NCI-H774 (cell line): ENCODE measurements around the gene PGPEP1.
"Not testable (repeated sequence)": the region's sequence is repeated elsewhere in the genome, so short reads cannot be mapped to it uniquely, and the experiment has no call there.

Experiments used
- DNase-seq: peaks from one replicate; lab custom pipeline; 2025; lab: John Stamatoyannopoulos, UW

The PGPEP1 gene

DNA sequence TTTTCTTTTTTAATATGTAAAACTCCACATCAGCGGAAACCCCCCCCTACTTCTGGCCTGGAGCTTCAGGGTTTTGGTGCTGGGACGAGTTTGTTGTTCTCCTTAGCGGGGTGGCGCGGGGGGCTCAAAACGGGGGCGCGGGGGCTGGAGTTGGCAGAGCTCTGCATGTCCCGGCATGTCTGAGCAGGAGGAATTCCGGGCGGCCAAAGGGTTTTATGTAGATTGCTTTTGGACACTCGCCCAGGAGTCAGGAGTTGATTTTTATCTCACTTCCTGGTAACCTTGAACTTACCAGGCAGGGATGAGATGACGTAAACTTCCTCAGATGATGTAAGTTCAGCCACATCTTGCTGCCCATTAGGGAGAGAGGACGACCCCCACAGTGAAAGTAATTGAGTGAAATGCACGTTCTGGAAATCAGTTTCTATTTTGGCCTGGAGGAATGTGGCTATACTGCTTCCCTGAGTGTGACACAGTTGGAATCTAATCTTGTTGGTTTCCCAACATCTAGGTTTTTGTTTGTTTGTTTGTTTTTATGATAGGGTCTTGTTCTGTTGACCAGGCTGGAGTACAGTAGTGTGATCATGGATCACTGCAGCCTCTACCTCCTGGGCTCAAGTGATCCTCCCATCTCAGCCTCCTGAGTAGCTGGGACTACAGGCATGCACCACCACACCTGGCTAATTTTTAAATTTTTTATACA is 24.6 kb downstream of the PGPEP1 start:
- peak; percentile 67 for DNase-seq

DNA sequence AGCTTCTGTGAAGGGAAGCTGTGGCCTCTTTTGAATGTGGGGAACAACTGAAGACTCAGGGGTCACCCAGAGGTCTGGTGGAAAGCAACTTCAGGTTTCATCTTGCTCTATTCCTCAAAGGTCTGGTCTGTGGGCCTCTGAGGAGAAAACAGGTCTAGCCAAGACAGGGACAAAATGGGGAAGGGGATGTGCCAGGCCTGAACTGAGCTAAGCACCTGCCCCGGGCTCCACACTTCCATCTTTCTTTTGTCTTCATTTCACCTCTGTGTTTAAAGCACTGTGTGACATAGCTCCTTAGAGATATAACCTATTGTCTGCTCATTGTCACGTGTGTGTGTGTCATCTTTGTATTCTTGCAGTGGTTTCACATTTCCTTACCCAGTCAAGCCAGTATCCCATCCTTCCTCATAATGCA is 25.6 kb downstream of the PGPEP1 start:
- DNase-seq, result no peak

DNA sequence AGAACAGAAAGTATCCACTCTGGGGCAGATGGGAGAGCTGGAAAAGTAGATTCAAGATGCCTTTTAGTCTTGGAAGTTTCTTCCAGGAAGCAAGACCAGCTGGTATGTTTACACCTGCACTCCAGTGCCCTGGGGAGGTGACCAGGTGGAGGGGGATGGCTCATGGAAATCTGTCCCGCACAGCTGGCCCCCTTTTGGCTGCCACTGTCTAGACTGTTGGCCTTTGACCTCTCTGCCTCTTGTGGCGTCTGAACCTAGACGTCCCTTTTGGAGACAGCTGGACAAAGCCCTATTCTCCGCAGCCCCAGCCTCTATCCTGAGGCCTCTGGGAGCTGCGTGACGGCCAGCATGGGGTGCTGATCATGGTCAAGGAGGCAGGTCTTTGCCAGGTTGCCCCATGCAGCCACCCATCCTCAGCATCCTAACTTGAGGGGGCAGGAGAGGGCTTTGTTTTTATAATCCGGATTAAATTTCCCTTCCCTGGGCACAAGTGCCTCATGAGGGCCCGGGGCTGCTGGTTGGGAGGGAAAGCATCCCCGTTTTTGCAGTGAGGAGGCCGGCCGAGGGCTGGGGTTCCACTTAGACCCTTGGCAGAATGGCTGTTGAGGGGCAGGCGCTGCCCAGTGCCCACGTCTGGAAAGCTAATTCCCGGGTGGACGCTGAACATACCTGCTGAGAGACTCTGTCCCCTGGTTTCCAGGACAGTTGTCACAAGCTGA is 28.3 kb downstream of the PGPEP1 start:
- no peak for DNase-seq

- DNase-seq, result no peak
Measured at GRCh38 chr19:18373407-18373891, 33.1 kb downstream of the PGPEP1 start.

- DNase-seq, result peak; percentile 19
Measured at GRCh38 chr19:18373892-18374629, 33.7 kb downstream of the PGPEP1 start.

- DNase-seq, result peak; percentile 82
Measured at GRCh38 chr19:18377026-18377425, 36.6 kb downstream of the PGPEP1 start.

DNA sequence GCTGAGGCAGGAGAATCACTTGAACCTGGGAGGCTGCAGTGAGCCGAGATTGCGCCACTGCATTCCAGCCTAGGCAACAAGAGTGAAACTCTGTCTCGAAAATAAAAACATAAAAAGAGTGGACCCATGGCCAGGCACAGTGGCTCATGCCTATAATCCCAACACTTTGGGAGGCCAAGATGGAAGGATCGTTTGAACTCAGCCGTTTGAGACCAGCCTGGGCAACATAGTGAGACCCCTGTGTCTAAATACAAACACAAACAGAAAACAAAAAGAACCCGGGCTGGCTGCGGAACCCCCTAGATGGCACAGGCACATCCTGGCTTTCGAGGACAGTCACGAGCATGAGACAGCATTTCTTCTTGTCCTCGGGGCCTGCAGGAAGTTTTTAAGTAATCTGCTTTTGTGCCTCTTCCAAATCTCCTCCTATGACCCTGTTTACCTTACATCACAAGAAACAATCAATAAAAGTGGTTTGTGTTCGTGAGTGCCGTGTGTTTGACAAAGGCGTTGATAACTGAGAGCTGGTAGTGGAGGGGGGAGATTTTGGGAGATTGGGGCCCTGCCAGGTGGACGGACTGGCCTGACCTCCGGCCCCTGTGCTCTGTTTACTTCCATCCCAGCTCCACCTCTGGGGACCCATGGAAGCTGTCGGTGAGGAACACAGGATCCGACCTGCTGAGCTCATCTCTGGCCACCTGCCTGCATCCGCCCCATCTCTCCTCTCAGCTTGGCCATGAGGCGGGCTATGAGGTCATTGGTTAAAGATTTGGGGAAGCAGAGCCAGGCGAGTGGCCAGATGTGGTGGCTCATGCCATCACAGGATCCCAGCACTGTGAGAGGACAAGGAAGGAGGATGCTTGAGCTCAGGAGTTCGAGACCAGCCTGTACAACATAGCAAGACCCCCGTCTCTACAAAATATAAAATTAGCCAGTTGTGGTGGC is 39.7 kb downstream of the PGPEP1 start:
- peak; percentile 75 for DNase-seq

GRCh38 chr19:18380843-18381242 is 40.4 kb downstream of the PGPEP1 start:
- DNase-seq, result no peak

DNA sequence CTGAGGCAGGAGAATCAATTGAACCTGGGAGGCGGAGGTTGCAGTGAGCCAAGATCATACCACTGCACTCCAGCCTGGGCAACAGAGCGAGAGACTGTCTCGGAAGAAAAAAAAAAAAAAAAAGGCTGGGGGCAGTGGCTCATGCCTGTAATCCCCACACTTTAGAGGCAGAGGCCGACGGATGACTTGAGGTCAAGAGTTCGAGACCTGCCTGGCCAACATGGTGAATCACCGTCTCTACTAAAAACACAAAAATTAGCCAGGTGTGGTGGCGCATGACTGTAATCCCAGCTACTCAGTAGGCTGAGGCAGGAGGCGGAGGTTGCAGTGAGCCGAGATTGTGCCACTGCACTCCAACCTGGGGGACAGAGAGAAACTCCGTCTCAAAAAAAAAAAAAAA is 43.2 kb downstream of the PGPEP1 start:
- DNase-seq, result not testable (repeated sequence)

DNA sequence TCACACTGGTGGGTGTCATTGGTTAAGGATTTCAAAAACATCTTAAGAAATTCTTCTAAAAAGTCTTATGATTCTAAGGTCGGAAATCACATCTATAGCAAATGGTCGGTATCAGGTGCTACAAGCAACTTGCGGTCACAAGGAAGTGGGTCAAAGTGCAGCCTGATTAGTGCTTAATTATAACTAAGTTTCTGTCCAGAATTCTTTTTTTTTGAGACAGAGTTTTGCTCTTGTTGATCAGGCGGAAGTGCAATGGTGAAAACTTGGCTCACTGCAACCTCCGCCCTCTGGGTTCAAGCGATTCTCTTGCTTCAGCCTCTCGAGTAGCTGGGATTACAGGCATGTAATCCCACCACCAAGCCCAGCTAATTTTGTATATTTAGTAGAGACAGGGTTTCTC is 44.4 kb downstream of the PGPEP1 start:
- DNase-seq, result no peak

DNA sequence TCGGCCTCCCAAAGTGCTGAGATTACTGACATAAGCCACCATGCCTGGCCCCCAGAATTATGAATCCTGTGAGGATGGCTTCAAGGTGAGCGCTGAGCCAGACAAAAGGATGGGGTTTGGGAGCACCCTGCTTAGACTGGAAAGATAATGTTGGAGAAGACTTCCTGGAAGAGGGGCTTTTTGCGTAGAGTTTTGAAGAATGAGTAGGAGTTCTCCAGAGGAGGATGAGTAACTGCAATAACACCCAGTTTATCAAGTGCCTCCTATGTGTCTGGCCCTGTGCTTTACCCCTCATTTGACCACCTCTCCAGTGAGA is 44.9 kb downstream of the PGPEP1 start:
- DNase-seq, result no peak

GRCh38 chr19:18385675-18386542 is 45.5 kb downstream of the PGPEP1 start, which contains the start of gene GDF15:
TSS of gene GDF15 (plus strand) at chr19:18386158. CDS start at chr19:18386190, 32 bp downstream.
- no peak for DNase-seq

DNA sequence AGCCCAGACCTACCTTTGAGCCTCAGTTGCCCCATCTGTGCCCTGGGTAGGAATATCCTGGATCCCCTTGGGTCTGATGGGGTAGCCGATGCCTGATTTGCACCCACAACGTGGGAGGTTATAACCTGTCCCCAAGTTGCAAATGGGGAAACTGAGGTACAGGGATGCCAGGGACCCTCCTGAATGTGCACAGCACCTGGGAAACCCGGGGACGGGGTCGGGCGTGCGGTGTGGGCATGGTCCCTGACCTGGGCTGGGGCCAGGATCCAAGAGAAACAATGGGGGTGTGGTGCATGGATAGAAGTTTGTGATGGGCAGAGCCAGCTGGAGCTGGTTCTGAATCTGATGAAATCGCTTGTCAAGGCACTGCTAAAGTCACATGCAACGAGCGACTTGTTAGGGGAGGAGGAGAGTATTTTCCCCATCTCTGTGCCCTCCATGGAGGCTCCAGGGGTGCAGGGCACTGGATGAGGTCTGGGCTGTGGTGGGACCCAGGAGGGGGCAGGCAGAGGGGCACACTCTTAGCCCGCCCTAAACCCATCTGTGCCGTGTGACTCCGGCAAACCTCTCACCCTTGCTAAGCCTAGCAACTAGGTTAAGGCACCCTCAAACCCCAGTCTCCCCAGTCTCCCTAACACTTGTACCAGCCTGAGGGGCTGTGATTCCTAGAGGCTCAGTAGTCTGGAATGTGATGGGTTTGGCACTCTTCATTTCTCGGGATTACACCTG is 46.3 kb downstream of the PGPEP1 start:
- no peak for DNase-seq

DNA sequence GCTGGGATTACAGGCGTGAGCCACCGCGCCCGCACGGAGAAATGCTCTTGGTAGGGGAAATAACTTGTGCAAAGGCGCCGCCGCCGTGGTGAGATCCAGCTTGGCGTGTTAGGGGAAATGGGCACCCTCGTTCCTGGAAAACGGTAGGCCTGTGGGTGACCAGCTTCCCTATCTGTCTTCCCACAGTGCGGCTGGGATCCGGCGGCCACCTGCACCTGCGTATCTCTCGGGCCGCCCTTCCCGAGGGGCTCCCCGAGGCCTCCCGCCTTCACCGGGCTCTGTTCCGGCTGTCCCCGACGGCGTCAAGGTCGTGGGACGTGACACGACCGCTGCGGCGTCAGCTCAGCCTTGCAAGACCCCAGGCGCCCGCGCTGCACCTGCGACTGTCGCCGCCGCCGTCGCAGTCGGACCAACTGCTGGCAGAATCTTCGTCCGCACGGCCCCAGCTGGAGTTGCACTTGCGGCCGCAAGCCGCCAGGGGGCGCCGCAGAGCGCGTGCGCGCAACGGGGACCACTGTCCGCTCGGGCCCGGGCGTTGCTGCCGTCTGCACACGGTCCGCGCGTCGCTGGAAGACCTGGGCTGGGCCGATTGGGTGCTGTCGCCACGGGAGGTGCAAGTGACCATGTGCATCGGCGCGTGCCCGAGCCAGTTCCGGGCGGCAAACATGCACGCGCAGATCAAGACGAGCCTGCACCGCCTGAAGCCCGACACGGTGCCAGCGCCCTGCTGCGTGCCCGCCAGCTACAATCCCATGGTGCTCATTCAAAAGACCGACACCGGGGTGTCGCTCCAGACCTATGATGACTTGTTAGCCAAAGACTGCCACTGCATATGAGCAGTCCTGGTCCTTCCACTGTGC is 47.9 kb downstream of the PGPEP1 start:
- peak; percentile 90 for DNase-seq

- DNase-seq, result no peak
Measured at GRCh38 chr19:18388960-18389725, 48.7 kb downstream of the PGPEP1 start.

DNA sequence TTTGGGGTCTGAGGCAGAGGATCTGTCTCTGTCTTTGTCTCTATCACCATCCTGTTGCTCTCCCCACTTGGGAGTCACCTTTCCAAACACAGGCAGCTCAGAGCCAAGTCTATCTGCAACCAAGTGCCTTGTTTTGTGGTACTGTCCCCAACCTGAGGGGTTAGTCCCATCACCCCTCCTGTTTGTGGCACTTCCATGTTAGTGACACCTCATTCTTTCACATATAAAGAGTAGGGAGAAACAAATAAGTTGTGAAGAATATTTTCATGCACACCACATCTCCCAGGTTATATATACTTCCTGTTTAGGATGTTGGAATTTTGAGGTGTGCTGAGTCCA is 49.3 kb downstream of the PGPEP1 start:
- DNase-seq, result no peak

- no peak for DNase-seq
Measured at GRCh38 chr19:18390065-18390907, 49.9 kb downstream of the PGPEP1 start.
